Pulmonary artery endothelial cell (primary cell): ENCODE results near the gene ATP8A2. TPM values are rescaled to one million over a fixed set of nuclear protein-coding genes. Genes with fewer than 3 reads are reported as not detected.

ENCODE experiments used
- DNase-seq: peaks from one replicate; pipeline ENCODE4 v3.0.0-alpha.2; 2011; ENCODE audit warnings: low read depth, low spot score
- total RNA-seq: library from RNA; depleted of rRNA; stranded (reverse); fragments of >200 nt; gene quantifications from 2 replicates; pipeline ENCODE4 v1.2.3, GENCODE V29; 2014

The ATP8A2 gene
- total RNA-seq, 1 donor from 2014 or later = 0.07 TPM

DNA sequence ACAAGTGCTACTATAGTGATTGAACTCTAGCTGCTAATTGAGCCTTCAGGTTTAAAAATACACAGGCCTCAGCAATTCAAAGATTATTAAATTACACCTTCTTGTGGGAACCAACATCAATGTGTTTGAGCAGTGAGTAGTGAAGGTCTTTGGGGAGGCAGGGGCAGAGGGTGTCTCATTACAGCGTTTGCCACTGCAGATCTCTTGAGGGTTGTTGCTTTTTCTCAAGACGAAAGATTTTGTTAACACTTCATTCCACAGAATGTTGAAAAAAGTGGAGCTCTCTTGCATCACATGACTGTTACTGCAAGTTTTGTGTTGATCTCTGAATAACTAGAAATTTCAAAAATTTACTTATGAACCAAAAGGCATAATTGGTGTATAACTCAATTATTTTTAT lies 253.6 kb downstream of the ATP8A2 start:
- no peak for DNase-seq

GRCh38 chr13:25630329-25630900 lies 258.6 kb downstream of the ATP8A2 start:
- DNase-seq = no peak

GRCh38 chr13:25632166-25632888 lies 260.6 kb downstream of the ATP8A2 start:
- DNase-seq = no peak

GRCh38 chr13:25633093-25633492 lies 261.3 kb downstream of the ATP8A2 start:
- DNase-seq = no peak

DNA sequence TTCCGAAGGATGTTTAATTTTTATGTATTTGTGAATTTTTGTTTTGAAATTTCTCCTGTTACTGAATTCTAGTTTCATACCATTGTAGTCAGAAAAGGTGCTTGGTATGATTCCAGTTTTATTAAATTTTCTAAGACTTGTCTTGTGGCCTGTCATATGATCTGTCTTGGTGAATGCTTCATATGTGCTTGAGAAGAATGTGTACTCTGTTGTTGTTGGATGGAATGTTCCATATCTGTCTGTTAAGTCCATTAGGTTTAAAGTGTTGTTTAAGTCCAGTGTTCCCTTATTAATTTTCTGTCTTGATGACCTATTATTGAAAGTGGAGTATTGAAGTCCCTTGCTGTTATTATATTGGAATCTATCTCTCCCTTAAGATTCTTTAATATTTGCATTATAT lies 273.9 kb downstream of the ATP8A2 start:
- no peak for DNase-seq

- no peak for DNase-seq
Measured at GRCh38 chr13:25649001-25649633, 277.3 kb downstream of the ATP8A2 start.

- DNase-seq = no peak
Measured at GRCh38 chr13:25652764-25653163, 281.0 kb downstream of the ATP8A2 start.

DNA sequence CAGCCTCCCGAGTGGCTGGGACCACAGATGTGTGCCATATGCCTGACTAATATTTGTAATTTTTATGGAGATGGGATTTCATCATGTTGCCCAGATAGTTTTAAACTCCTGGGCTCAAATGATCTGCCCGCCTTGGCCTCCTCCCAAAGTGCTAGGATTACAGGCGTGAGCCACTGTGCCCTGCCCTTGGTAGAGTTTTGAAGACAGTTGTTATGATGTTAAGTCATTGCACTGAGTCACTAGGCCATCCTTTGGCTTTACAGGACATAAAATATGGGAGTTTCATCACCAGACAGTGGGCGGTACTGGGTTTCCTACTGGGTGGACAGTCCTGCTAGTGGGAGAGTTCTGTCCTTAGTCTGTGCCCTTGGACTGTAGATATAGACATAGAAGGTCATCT lies 282.5 kb downstream of the ATP8A2 start:
- no peak for DNase-seq

DNA sequence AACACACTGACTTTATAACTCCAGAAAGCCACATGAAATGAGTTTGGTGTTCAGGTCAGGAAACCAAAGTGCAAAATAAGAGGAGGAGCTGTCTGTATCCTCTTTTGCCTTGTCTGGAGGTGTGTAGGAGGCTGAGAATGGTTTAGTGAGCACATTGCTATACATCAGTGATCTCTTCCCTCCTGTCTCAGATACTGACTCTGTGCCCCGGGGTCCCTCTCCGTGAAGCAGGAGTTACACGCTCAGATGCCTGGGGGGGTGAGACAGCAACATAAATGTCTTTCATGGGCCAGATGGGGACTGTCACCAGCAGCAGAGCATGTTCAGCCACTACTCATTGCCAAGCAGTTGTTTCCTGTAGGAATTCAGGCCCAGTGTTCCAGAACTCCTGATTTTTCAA lies 285.4 kb downstream of the ATP8A2 start:
- no peak for DNase-seq

- DNase-seq = no peak
Measured at GRCh38 chr13:25659091-25659795, 287.5 kb downstream of the ATP8A2 start.

DNA sequence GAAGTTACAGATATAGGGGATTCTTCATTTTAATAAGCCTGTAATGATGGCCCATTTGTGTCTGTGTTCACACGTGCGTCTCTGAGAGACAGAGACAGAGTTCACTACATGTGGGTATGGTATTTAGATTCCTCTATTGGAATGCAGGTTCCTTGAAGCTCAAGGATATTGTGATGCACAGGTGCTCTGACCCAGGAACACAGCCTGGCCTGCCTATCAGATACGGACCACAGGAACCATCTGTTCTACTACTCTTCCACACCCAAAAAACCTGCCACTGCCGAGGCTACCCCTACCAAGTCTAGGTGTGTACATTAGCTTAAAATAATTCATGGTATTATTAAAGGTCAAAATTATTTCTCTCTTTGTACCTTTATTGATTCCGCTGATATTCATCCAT lies 289.2 kb downstream of the ATP8A2 start:
- no peak for DNase-seq

DNA sequence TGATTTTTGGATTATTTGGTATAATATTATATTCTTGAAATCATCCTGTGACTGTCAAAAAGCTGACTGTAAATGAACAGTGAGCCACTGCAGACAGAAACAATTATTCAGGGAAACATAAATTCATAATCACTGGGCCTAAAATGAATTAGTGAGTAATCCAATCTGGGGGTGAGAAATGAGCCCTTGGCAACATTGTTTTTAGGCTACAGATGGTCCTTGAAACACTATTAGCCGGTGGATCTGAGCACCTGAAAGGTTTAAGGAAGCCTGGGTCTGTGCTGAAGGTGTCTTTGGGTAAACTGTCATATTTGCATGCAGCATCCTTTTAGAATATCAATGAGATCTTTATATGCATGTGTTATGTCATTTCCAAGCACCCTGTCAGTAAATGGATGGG lies 290.7 kb downstream of the ATP8A2 start:
- no peak for DNase-seq

DNA sequence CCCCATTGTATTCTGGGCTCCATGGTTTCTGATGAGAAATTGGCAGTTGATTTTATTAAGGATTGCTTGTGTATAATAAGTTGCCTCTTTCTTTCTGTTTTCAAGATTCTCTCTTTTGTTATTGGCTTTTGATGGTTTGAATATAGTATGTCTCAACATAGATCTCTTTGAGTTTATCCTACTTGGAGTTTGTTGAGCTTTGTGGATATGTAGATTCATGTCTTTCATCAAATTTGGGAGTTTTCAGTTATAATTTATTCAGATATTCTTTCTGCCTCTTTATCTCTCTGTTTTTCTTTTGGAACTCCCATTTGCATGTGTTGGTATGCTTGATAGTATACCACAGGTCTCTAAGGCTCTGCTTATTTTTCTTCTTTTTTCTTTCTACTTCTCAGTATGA lies 296.6 kb downstream of the ATP8A2 start:
- DNase-seq = no peak

DNA sequence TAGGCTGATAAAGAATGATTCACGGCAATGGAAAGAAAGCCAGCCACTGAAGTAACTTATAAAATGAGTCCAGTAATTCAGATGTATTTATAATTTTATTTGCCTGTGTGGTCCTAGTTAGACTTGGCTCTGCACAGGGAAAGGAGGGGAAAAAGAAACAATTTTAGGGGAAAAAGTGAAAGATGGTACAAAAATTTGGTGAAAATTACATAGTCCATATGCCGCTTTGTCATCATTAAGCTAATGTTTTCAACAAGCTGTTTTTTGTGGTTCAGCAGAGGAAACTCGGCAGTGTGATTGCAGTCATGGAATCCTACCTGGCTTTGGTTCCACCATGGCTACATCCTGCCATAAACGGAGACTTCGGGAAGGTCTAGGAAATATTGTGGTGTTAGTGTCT lies 301.9 kb downstream of the ATP8A2 start:
- DNase-seq = no peak

GRCh38 chr13:25674371-25674770 lies 302.6 kb downstream of the ATP8A2 start:
- DNase-seq = no peak

GRCh38 chr13:25675060-25675459 lies 303.3 kb downstream of the ATP8A2 start:
- DNase-seq = no peak

- DNase-seq = no peak
Measured at GRCh38 chr13:25677956-25678355, 306.2 kb downstream of the ATP8A2 start.

GRCh38 chr13:25678398-25678797 lies 306.6 kb downstream of the ATP8A2 start:
- DNase-seq = no peak

- no peak for DNase-seq
Measured at GRCh38 chr13:25679159-25679558, 307.4 kb downstream of the ATP8A2 start.

- DNase-seq = no peak
Measured at GRCh38 chr13:25679936-25680335, 308.2 kb downstream of the ATP8A2 start.

DNA sequence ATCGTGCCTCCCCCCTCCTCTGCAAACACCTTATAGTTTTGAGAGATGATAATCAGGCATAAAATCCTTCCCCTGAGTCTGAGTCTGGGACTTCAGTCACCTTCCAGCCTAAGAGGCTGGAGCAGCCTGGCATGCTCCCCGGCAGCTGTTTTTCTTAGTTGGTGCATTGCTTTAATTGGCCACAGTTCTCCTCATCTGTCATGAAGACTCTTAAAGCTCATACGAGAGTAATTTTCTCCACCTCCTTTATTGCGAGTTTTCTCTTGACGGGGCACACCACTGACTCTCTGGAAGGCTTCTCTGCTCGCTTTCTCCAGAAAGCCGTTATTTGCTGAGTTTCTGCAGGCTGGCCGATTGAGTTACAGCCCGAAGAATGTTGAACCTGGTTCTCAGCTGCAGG lies 310.5 kb downstream of the ATP8A2 start:
- DNase-seq = no peak

DNA sequence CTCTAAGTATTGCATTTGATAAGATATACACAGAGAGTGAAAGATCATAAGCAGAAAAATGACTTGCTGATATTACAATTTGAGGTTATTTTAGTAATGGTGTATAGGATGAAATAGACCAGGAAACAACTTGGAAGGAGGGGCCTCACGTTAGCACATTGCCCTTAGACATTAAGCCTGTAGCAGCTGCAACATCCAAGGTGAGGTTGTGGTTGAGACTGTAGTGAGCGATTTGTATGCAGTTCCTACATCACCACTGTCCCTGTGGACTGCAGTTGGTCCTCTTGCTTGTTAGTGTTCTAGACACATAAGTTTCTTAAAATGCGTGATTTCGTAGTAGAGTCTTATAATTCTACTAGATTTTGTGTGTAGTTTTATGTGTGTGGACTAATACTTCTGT lies 311.3 kb downstream of the ATP8A2 start:
- DNase-seq = no peak
